Stimulated activated naive B cell treated with anti-CD40 and anti-IgM and Interleukin-4, amounts not matched to agents 10 μg/mL and 1 μg/mL and 100 μg/mL, for 72 hours (primary cell): ENCODE measurements around the gene MAB21L4.
"Not testable (repeated sequence)": the region's sequence is repeated elsewhere in the genome, so short reads cannot be mapped to it uniquely, and the experiment has no call there.

Experiments used
- ATAC-seq, 2 donors: fragments of 150-1000 bp; cut with Tn5 transposase; replicated peaks; 2 replicates each; pipeline ENCODE4 v1.10.0; 2021; ENCODE audit warnings: moderate library complexity in 1 of 2
- DNase-seq: peaks from one replicate; pipeline ENCODE4 v3.0.0; 2021
- H3K27ac Mint-ChIP-seq: one replicate; pipeline ENCODE4 v1.8.0; 2022; ENCODE audit warnings: mild to moderate bottlenecking, mixed read lengths
- H3K27me3 Mint-ChIP-seq, 2 donors: one replicate each; pipeline ENCODE4 v1.8.0; 2022; ENCODE audit warnings: mixed read lengths in 2 of 2
- H3K36me3 Mint-ChIP-seq, 2 donors: one replicate each; pipeline ENCODE4 v1.8.0; 2022; ENCODE audit warnings: mixed read lengths in 2 of 2, mild to moderate bottlenecking in 1 of 2
- H3K4me1 Mint-ChIP-seq, 2 donors: one replicate each; pipeline ENCODE4 v1.8.0; 2022; ENCODE audit warnings: mixed read lengths in 2 of 2, mild to moderate bottlenecking in 1 of 2
- H3K4me3 Mint-ChIP-seq, 2 donors: one replicate each; pipeline ENCODE4 v1.8.0; 2022; ENCODE audit warnings: mild to moderate bottlenecking in 2 of 2, mixed read lengths in 2 of 2, moderate library complexity in 1 of 2
- H3K9me3 Mint-ChIP-seq, 2 donors: one replicate each; pipeline ENCODE4 v1.8.0; 2022; ENCODE audit warnings: mixed read lengths in 2 of 2, mild to moderate bottlenecking in 1 of 2

The MAB21L4 gene

DNA sequence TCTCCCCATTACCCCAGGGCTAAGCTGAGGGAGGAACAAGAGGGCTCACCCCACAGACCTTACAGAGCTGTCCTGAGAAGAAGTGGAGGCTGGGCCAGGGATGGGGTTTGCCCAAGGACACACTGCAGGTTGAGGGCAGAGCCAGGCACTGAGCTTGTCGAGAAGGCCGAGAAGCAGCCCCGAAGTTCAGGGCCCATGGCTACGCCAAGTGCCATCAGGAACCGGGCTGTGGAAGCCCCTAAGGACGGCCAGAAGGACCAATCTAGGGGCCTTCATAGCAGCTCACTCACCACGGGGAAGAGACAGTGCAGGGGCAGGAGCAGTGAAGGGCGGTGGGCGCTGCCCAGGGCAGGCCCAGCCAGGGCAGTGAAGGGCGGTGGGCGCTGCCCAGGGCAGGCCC, 45.9 kb downstream of the MAB21L4 start:
- H3K4me1 Mint-ChIP-seq = no peaks in the 10 kb centered on the region
- H3K4me3 Mint-ChIP-seq = no peak overlapping the region
- H3K27ac Mint-ChIP-seq = no peak overlapping the region
- DNase-seq (no peak), ATAC-seq (no peak)
- peaks cover 24 to 35% of the 10 kb centered on the region in 2 donors for H3K27me3 Mint-ChIP-seq
- peaks cover 15% of the 10 kb centered on the region in 2 donors for H3K9me3 Mint-ChIP-seq
- H3K36me3 Mint-ChIP-seq = peaks cover 4 to 5% of the 10 kb centered on the region in 2 donors

- H3K27ac Mint-ChIP-seq = no peak overlapping the region
These were observed 46.9 kb downstream of the MAB21L4 start for GRCh38 chr2:240848900-240849680.

GRCh38 chr2:240847817-240848216, 48.1 kb downstream of the MAB21L4 start:
- Mint-ChIP-seq H3K27ac (no peak overlapping the region), H3K4me1 (no peaks in the 10 kb centered on the region), H3K9me3 (peaks cover 10 to 20% of the 10 kb centered on the region in 2 donors), H3K4me3 (no peak overlapping the region), H3K27me3 (peaks cover 32 to 39% of the 10 kb centered on the region in 2 donors), H3K36me3 (peaks cover 4% of the 10 kb centered on the region in 2 donors)
- DNase-seq = no peak
- ATAC-seq = no peak

More at GRCh38 chr2:240848900-240849680, 46.9 kb downstream of the MAB21L4 start:
- Mint-ChIP-seq H3K36me3 (peaks cover 4% of the 10 kb centered on the region in 2 donors), H3K4me1 (no peaks in the 10 kb centered on the region), H3K9me3 (peaks cover 16 to 19% of the 10 kb centered on the region in 2 donors), H3K27me3 (peaks cover 29 to 39% of the 10 kb centered on the region in 2 donors), H3K4me3 (no peak overlapping the region)
- ATAC-seq (no peak), DNase-seq (no peak)

DNA sequence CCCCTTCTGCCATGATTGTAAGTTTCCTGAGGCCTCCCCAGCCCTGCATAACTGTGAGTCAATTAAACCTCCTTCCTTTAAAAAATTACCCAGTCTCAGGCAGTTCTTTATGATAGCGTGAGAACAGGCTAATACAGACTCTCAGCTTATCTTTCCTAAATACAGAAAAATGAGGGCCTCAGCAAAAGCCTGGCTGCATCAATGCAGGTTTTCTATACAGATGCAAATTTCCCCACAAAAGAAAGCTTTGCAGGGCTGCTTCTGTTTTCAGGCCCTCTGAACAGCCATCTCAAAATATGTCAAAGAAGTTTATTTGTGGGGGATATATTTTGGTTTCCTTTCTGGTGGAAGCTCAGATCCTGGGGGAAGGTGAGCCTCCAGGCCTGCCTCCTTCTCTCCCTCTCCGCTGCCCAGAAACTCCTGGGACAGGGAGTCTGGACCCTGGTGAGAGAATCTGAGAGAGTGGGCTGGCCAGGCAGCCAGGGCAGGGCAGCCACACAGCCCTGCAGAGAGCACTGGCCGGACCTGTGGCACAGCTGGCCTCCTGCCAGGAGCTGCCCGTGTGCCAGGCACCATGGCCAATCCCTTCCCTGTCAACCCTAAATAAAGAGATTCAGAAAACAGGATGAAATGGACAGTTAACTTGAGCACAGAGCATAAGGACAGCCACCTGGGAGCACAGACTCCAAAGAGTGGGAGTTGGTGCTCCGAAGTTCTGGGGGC, 48.9 kb downstream of the MAB21L4 start:
- no peak overlapping the region for H3K27ac Mint-ChIP-seq
- peaks cover 32 to 39% of the 10 kb centered on the region in 2 donors for H3K27me3 Mint-ChIP-seq
- H3K9me3 Mint-ChIP-seq = peaks cover 10 to 20% of the 10 kb centered on the region in 2 donors
- ATAC-seq (no peak), DNase-seq (no peak)
- H3K36me3 Mint-ChIP-seq = peaks cover 4 to 5% of the 10 kb centered on the region in 2 donors
- H3K4me3 Mint-ChIP-seq = no peak overlapping the region
- H3K4me1 Mint-ChIP-seq = no peaks in the 10 kb centered on the region

DNA sequence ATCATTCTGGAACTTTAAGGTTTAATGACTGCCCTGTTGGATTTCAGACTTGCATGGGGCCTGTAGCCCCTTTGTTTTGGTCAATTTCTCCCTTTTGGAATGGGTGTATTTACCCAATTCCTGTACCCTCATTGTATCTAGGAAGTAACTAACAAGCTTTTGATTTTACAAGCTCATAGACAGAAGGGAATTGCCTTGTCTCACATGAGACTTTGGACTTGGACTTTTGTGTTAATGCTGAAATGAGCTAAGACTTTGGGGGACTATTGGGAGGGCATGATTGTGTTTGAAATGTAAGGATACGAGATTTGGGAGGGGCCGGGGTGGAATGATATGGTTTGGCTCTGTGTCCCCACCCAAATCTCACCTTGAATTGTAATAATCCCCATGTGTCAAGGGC, 49.6 kb downstream of the MAB21L4 start:
- Mint-ChIP-seq H3K27me3 (peaks cover 30 to 38% of the 10 kb centered on the region in 2 donors), H3K9me3 (peaks cover 10 to 20% of the 10 kb centered on the region in 2 donors)
- DNase-seq, H3K4me1 Mint-ChIP-seq, H3K27ac Mint-ChIP-seq, H3K36me3 Mint-ChIP-seq, H3K4me3 Mint-ChIP-seq, ATAC-seq: not testable (repeated sequence)

DNA sequence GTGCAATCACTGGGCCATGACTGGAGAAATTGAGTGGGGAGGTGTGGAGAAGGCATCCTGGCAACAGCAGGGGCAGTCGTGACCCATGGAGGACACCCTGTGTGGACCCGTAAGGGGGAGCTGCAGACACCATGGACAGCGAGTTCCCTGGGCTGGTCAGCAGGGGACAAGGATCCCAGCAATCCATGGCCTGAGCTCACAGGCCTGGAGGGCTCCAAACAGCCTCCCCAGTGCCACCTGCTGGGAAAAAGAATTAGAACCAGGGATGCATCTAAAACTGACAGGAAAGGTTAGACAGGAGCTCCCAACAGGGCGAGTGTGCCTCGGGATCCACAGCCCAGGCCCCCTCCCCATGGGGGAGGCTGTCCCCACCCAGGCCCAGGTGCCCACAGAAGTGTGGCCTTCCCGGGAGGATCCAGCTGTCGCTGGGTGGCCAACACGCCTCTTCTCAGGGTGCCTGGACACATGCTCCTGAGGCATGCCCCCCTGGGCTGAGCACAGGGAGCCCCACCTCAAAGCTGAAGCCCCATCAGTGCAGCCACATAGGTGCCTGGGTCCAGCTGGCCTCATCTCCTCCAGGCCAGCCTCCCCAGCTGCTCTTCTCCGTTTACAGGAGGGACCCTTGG, 55.4 kb downstream of the MAB21L4 start:
- Mint-ChIP-seq H3K27ac (no peak overlapping the region), H3K36me3 (peaks cover 0 to 3% of the 10 kb centered on the region in 2 donors), H3K4me1 (no peaks in the 10 kb centered on the region), H3K4me3 (no peak overlapping the region), H3K27me3 (peaks cover 37 to 56% of the 10 kb centered on the region in 2 donors), H3K9me3 (peaks cover 6 to 11% of the 10 kb centered on the region in 2 donors)
- peak; percentile 56 to 80 for ATAC-seq
- no peak for DNase-seq

DNA sequence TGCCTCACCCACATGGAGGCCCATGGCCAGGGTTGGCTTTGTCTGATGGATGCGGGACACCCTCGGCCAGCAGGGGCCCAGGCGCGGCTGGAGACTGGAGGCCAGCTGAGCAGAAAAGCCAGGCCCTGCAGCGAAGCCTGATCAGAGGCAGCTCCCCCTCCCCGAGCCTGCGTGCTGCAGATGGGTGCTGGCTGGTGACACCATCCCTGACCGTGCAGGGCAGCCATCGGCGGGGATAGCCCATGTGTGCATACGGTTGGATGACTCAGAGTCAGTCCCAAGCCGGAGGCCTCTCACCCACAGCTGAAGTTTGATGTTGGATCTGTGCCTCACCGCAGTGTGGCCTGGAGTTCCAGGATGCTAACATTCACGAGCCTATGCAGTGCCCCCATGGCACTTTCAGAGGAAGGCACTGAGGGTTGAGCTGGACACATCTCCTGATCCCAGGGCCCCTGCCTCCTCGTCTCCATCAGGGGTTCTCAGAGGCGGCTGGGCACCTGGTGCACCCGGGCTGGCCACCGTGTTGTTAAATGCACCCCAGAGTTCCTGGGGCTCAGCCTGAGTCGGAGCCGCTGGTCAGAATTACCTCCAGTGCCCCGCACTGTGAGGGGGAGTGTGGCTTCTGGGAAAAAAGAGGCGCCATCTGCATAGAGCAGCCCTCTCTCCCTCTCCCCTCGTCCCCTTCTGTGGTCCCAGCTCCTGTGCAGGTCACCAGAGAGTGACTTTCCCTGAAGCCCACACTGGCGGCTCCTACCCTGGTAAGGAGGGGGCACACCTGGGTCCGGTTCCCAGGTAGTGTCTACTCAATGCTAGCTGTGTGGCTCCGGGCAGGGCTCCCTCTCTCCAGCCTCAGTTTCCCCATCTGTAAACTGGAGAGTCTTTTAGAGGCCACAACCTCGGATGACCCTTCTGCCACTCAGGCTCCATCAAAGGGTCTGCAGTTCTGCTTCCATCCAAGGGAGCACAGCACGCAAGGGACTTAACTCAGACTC, 56.5 kb downstream of the MAB21L4 start:
- Mint-ChIP-seq H3K36me3 (peaks cover 0 to 2% of the 10 kb centered on the region in 2 donors), H3K27ac (no peak overlapping the region)

DNA sequence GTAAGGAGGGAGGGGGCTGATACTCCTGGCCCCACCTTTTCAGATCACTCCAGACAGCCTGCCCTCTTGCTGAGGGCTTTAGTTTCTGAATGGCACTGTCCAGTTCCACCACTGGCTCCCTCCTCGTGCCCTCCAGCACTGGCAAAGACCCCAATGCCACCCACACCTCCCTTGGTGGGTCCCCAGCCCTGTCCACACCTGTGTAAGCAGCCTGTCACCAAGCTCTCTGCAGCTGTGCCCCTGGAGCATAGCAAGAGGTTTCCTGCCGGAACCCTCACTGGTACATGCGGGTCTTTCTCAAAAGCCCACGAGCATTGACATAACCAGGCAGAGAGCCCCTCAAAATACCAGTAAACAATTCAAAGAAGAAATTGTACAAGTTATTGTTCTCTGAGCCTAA, 58.3 kb downstream of the MAB21L4 start:
- H3K36me3 Mint-ChIP-seq = peaks cover 0 to 2% of the 10 kb centered on the region in 2 donors
- ATAC-seq = no peak
- peaks cover 27 to 54% of the 10 kb centered on the region in 2 donors for H3K27me3 Mint-ChIP-seq
- H3K9me3 Mint-ChIP-seq = no peaks in the 10 kb centered on the region
- H3K4me3 Mint-ChIP-seq = no peak overlapping the region
- no peak for DNase-seq
- H3K4me1 Mint-ChIP-seq = peaks cover 0 to under 1% of the 10 kb centered on the region in 2 donors
- H3K27ac Mint-ChIP-seq = no peak overlapping the region

More for the DNA sequence above, 56.5 kb downstream of the MAB21L4 start:
- peaks cover 0 to 5% of the 10 kb centered on the region in 2 donors for H3K9me3 Mint-ChIP-seq
- DNase-seq (no peak), ATAC-seq (no peak)
- no peak overlapping the region for H3K4me3 Mint-ChIP-seq
- H3K4me1 Mint-ChIP-seq = no peaks in the 10 kb centered on the region
- H3K27me3 Mint-ChIP-seq = peaks cover 31 to 55% of the 10 kb centered on the region in 2 donors

- Mint-ChIP-seq H3K4me1 (peaks cover 0 to 7% of the 10 kb centered on the region in 2 donors), H3K27ac (no peak overlapping the region), H3K27me3 (peaks cover 22 to 48% of the 10 kb centered on the region in 2 donors), H3K36me3 (no peaks in the 10 kb centered on the region), H3K9me3 (no peaks in the 10 kb centered on the region), H3K4me3 (no peak overlapping the region)
- no peak for ATAC-seq
- DNase-seq = no peak
These were observed 59.0 kb downstream of the MAB21L4 start for GRCh38 chr2:240836781-240837467.
